ENCODE data around the gene WNT7A.

DNA sequence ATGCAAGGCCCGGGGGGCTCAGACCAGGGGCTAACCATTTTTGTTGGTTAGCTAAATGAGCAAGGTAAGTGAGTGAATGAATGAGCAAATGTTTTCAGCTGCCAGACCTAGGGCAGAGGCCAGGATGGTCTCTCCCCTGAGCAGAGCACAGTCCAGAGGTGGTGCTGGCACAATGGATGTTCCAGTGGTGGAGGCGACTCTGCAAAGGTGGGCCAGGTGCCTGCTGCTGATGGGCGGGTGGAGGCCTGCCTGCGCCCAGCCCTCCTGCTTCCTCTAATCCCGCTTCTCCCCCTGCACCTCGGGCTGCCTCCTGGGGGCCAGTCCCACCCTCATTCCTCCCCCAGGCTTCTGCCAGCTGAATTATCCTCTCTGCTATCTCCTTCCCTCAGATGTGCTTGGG is 112.8 kb downstream of the WNT7A start:
- no peak for TF ChIP-seq EZH2 (IDR thresholded peaks at IDR 0.05; ENCODE audit: borderline replicate concordance, low read depth, low read length, severe bottlenecking)
- TF ChIP-seq POLR2A (IDR thresholded peaks at IDR 0.05; ENCODE audit: low read depth, low read length), result no peak
- TF ChIP-seq GATA2 (IDR thresholded peaks at IDR 0.05; ENCODE audit: insufficient read depth, insufficient read length, low read depth, low read length), result no peak
- no peak for TF ChIP-seq JUN (IDR thresholded peaks at IDR 0.05; ENCODE audit: borderline replicate concordance, insufficient read depth, insufficient read length, low read depth)
